Measurements from ENCODE around the gene SYF2.

Gene SYF2

DNA sequence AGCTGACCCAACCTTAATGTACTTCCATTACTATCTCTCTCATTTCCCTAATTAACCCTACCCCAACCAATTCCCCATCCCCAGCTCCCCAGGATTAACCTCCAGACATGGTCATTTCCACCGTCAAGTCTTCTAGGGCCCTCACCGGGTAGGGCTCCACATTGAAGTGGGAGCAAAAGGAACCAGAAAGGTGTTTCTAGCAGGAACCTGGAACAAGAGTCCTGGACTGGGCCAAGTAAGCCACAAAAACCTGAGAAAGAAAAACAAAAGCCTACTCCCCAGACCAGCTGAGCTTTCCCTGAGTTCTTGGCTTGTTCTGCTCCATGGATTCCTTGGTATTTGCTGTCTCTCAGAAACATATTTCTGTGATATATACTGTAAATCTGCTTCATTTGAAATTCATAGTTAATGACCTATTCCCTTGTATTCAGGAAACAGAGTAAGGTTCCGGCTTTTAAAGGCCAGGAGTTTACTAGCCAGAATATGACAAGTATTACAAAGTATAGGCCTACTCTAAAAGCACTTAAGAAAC is 58.4 kb downstream of the SYF2 start:
- H3K27ac Mint-ChIP-seq = no peak overlapping the region
- DNase-seq (no peak), ATAC-seq (replicated peaks) (no peak)
- H3K9me3 Mint-ChIP-seq = peaks cover 11 to 13% of the 10 kb centered on the region in 2 donors
- H3K27me3 Mint-ChIP-seq = peaks cover 5 to 9% of the 10 kb centered on the region in 2 donors
- H3K36me3 Mint-ChIP-seq = peaks cover 0 to 3% of the 10 kb centered on the region in 2 donors
- no peaks in the 10 kb centered on the region for H3K4me1 Mint-ChIP-seq
- no peak overlapping the region for H3K4me3 Mint-ChIP-seq
